ENCODE data around the gene LGALS8. TPM values are rescaled to one million over a fixed set of nuclear protein-coding genes. Genes with fewer than 3 reads are reported as not detected.

LGALS8 gene
- polyA plus RNA-seq, 2 of the 4 experiments (the other 2 are of a cell fraction), result 32.3 to 61.3 TPM

- TF ChIP-seq CBX2 (IDR thresholded peaks at IDR 0.05; ENCODE audit: borderline replicate concordance, low read depth) (no peak), FOSL2 (IDR thresholded peaks at IDR 0.05) (no peak), FOSL2 (CRISPR knock-in tag; IDR thresholded peaks at IDR 0.05) (no peak), SMC3 (IDR thresholded peaks at IDR 0.05) (no peak)
- Histone ChIP-seq H3K4me3 (no peak overlapping the region), H3K9me3 (no peaks in the 10 kb centered on the region), H3K4me1 (peaks cover 37% of the 10 kb centered on the region), H3K4me2 (no peak overlapping the region), H3K27ac (no peak overlapping the region)
- ChIA-PET CTCF (interaction anchor here (1.4 kb wide), 1 partner anchor 28 kb away, joined by 3 read pairs; no protein-coding TSS in a partner anchor), POLR2A (no interaction called here)
- no peak for ATAC-seq
- 80% methylated on average over 4 of the region's 4 CpGs for WGBS (ENCODE audit: missing lambda C conversion rate)
- no peak for FAIRE-seq
- no peak for DNase-seq (ENCODE audit: low read depth in 1 of 2, low spot score in 1 of 2)
Measured at GRCh38 chr1:236520445-236521005, 3.3 kb upstream of the LGALS8 start.

DNA sequence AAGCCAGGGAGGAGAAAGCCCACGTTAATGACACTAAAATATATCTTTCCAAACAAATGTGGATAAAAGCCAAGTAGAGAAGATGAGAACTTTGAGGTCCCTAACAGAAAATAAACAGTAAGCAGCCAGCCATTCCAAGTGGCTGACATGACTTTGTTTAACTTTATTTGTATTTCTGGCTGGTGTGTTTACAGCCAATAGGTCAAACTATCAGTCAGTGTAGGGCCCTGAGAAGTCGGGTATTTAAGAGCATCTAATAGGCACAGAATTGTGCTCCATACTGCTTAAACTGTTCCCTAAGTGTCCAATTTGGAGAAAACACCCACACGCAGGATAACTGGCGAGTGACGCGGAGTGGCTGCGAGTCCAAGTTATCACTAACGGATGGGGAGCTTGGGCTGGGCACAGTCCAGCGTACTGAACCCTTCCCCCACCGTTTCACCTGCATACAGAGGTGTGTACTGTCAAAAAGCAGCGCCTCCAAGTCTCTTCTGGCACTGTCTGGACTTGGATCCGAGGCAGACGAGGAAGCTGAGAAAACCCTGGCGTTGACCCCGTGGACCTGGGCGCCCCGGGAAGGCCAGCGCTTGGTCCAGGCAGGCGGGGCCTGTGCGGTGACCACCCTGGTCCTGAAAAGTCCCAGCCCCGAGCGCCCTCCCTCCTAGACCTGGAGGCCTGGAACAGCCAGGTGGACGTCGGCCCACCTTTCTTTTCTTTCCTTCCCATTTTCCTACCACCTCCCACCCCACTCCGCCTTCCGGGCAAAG lies 662 bp upstream of the LGALS8 start:
- POLR2A ChIA-PET, result no interaction called here
- CTCF ChIA-PET, result interaction anchor here (1.1 kb wide), 1 partner anchor 20 kb away, joined by 4 read pairs; no protein-coding TSS in a partner anchor
- no peak for FAIRE-seq

GRCh38 chr1:236524142-236524894 lies 536 bp downstream of the LGALS8 start:
- CTCF ChIA-PET, result interaction anchor here (0.6 to 1.1 kb wide), 2 partner anchors 21 to 34 kb away, joined by 3 to 4 read pairs; no protein-coding TSS in a partner anchor
- Histone ChIP-seq H3K4me1 (peaks cover 11% of the 10 kb centered on the region; the same call in 2 of the 3 replicates), H3K9me3 (no peaks in the 10 kb centered on the region), H3K27ac (peak overlapping the region; percentile 88 to 94), H3K4me2 (peak overlapping the region; percentile 74), H3K4me3 (peak overlapping the region; percentile 99)
- DNase-seq (ENCODE audit: low read depth in 1 of 2, low spot score in 1 of 2), result peak; percentile 89 to 90
- WGBS (ENCODE audit: missing lambda C conversion rate), result 2% methylated on average over 28 of the region's 32 CpGs
- peak; percentile 78 to 87 for ATAC-seq
- peak; percentile 88 for FAIRE-seq
- POLR2A ChIA-PET, result no interaction called here
- TF ChIP-seq MAFK (IDR thresholded peaks at IDR 0.05; ENCODE audit: partially characterized antibody), result peak; percentile 22
- 0 out of 2 replicates have a peak, but pooled peaks have one; percentile 29 for TF ChIP-seq E2F6 (IDR thresholded peaks at IDR 0.05; ENCODE audit: borderline replicate concordance, low read depth)
- TF ChIP-seq, protein P1, sequence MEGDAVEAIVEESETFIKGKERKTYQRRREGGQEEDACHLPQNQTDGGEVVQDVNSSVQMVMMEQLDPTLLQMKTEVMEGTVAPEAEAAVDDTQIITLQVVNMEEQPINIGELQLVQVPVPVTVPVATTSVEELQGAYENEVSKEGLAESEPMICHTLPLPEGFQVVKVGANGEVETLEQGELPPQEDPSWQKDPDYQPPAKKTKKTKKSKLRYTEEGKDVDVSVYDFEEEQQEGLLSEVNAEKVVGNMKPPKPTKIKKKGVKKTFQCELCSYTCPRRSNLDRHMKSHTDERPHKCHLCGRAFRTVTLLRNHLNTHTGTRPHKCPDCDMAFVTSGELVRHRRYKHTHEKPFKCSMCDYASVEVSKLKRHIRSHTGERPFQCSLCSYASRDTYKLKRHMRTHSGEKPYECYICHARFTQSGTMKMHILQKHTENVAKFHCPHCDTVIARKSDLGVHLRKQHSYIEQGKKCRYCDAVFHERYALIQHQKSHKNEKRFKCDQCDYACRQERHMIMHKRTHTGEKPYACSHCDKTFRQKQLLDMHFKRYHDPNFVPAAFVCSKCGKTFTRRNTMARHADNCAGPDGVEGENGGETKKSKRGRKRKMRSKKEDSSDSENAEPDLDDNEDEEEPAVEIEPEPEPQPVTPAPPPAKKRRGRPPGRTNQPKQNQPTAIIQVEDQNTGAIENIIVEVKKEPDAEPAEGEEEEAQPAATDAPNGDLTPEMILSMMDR (IDR thresholded peaks at IDR 0.05), result no peak
- peak; percentile 85 for TF ChIP-seq USF2 (IDR thresholded peaks at IDR 0.05)
- TF ChIP-seq FOSL2 (IDR thresholded peaks at IDR 0.05), result no peak
- TF ChIP-seq FOSL2 (CRISPR knock-in tag; IDR thresholded peaks at IDR 0.05), result peak; percentile 24; the same call in 1 of the 2 replicates
- TF ChIP-seq ZNF302 (CRISPR knock-in tag; IDR thresholded peaks at IDR 0.05), result 0 out of 2 replicates have a peak, but pooled peaks have one; percentile 13
- no peak for TF ChIP-seq EP300 (IDR thresholded peaks at IDR 0.05)
- no peak for TF ChIP-seq ZC3H11A (IDR thresholded peaks at IDR 0.05)
- TF ChIP-seq HOXB5 (CRISPR knock-in tag; IDR thresholded peaks at IDR 0.05), result no peak

More for the DNA sequence above, 662 bp upstream of the LGALS8 start:
- WGBS (ENCODE audit: missing lambda C conversion rate), result 10% methylated on average over 24 of the region's 26 CpGs
- H3K9me3 ChIP-seq, result no peaks in the 10 kb centered on the region
- peaks cover 13% of the 10 kb centered on the region for H3K4me1 ChIP-seq
- H3K27ac ChIP-seq, result peak overlapping the region; percentile 88 to 94
- TF ChIP-seq RFX5 (IDR thresholded peaks at IDR 0.05) (no peak), REST (IDR thresholded peaks at IDR 0.05) (peak; percentile 61), USF2 (IDR thresholded peaks at IDR 0.05) (no peak), JUNB (IDR thresholded peaks at IDR 0.05) (no peak), RNF2 (IDR thresholded peaks at IDR 0.05; ENCODE audit: borderline replicate concordance, low read depth) (no peak), GATA3 (IDR thresholded peaks at IDR 0.05; ENCODE audit: borderline replicate concordance) (no peak), JUN (IDR thresholded peaks at IDR 0.05) (0 out of 5 replicates have a peak, but pooled peaks of 1 of the 2 experiments have one; percentile 17)
- ATAC-seq (peak; percentile 49 to 69), DNase-seq (ENCODE audit: low read depth in 1 of 2, low spot score in 1 of 2) (peak; percentile 13 to 28)
- H3K4me3 ChIP-seq, result peak overlapping the region; percentile 99
- H3K4me2 ChIP-seq, result peak overlapping the region; percentile 74

Data from A549 (cell line).